Amygdala (tissue), 56 donors: Measurements from ENCODE around the gene NKAIN2.

Source experiments
- DNase-seq, 56 donors: peaks; one replicate each; lab custom pipeline; 2025; lab: John Stamatoyannopoulos, UW

The NKAIN2 gene

GRCh38 chr6:124467366-124467765 is 663.7 kb downstream of the NKAIN2 start:
- DNase-seq: no peak

GRCh38 chr6:124470803-124471202 is 667.1 kb downstream of the NKAIN2 start:
- no peak for DNase-seq

GRCh38 chr6:124475176-124475575 is 671.5 kb downstream of the NKAIN2 start:
- no peak for DNase-seq

GRCh38 chr6:124478906-124479305 is 675.2 kb downstream of the NKAIN2 start:
- DNase-seq: no peak

GRCh38 chr6:124479991-124480430 is 676.3 kb downstream of the NKAIN2 start:
- DNase-seq: no peak

GRCh38 chr6:124482071-124482491 is 678.4 kb downstream of the NKAIN2 start:
- DNase-seq: no peak

GRCh38 chr6:124487623-124488431 is 684.2 kb downstream of the NKAIN2 start:
- no peak for DNase-seq

GRCh38 chr6:124490122-124490521 is 686.5 kb downstream of the NKAIN2 start:
- no peak for DNase-seq

GRCh38 chr6:124493259-124493658 is 689.6 kb downstream of the NKAIN2 start:
- no peak for DNase-seq

GRCh38 chr6:124494956-124495664 is 691.4 kb downstream of the NKAIN2 start:
- DNase-seq: no peak

GRCh38 chr6:124495665-124496190 is 692.1 kb downstream of the NKAIN2 start:
- peak in 1 of 56 donors; percentile 3 for DNase-seq

- no peak for DNase-seq
Observed at GRCh38 chr6:124496334-124496733, 692.7 kb downstream of the NKAIN2 start.

- DNase-seq: peak in 1 of 56 donors; percentile 1
Observed at GRCh38 chr6:124512431-124512830, 708.8 kb downstream of the NKAIN2 start.

- no peak for DNase-seq
Observed at GRCh38 chr6:124517339-124517738, 713.7 kb downstream of the NKAIN2 start.

GRCh38 chr6:124520514-124520913 is 716.8 kb downstream of the NKAIN2 start:
- no peak for DNase-seq

- no peak for DNase-seq
Observed at GRCh38 chr6:124522335-124522734, 718.7 kb downstream of the NKAIN2 start.

- DNase-seq: no peak
Observed at GRCh38 chr6:124524491-124525200, 721.0 kb downstream of the NKAIN2 start.

- DNase-seq: no peak
Observed at GRCh38 chr6:124530926-124531325, 727.3 kb downstream of the NKAIN2 start.

- no peak for DNase-seq
Observed at GRCh38 chr6:124535299-124535698, 731.6 kb downstream of the NKAIN2 start.

GRCh38 chr6:124535746-124536145 is 732.1 kb downstream of the NKAIN2 start:
- DNase-seq: peak in 2 of 56 donors; percentile 2 to 3
